ENCODE data around the gene C20orf144.

DNA sequence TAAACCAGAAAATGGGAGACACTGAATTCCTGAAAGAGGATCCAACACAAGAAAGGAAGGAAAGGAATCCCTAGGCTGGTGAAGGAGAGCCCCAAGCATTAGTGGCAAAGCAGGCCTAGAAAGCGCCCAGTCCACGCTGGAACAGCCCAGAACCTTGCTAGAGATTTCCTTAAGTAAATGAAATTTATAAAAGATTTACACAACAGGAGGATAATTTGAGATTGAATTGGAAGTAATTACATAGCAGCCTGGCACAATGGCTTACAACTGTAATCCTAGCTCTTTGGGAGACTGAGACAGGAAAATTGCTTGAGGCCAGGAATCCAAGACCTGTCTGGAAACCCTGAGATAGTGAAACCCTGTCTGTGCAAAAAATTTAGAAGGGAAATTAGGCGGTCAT is 26.8 kb upstream of the C20orf144 start:
- TF ChIP-seq, protein P1, sequence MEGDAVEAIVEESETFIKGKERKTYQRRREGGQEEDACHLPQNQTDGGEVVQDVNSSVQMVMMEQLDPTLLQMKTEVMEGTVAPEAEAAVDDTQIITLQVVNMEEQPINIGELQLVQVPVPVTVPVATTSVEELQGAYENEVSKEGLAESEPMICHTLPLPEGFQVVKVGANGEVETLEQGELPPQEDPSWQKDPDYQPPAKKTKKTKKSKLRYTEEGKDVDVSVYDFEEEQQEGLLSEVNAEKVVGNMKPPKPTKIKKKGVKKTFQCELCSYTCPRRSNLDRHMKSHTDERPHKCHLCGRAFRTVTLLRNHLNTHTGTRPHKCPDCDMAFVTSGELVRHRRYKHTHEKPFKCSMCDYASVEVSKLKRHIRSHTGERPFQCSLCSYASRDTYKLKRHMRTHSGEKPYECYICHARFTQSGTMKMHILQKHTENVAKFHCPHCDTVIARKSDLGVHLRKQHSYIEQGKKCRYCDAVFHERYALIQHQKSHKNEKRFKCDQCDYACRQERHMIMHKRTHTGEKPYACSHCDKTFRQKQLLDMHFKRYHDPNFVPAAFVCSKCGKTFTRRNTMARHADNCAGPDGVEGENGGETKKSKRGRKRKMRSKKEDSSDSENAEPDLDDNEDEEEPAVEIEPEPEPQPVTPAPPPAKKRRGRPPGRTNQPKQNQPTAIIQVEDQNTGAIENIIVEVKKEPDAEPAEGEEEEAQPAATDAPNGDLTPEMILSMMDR (IDR thresholded peaks at IDR 0.05): no peak
- no peak for TF ChIP-seq POLR2A (IDR thresholded peaks at IDR 0.05)
